GM21619 (cell line): ENCODE data around the gene SPTBN4.
"Not testable (repeated sequence)": the region's sequence is repeated elsewhere in the genome, so short reads cannot be mapped to it uniquely, and the experiment has no call there.

Experiments used
- ATAC-seq: cut with Tn5 transposase; IDR thresholded peaks from one replicate; pipeline ENCODE4 v1.9.1; 2021; ENCODE audit not compliant: unreplicated experiment

The SPTBN4 gene

DNA sequence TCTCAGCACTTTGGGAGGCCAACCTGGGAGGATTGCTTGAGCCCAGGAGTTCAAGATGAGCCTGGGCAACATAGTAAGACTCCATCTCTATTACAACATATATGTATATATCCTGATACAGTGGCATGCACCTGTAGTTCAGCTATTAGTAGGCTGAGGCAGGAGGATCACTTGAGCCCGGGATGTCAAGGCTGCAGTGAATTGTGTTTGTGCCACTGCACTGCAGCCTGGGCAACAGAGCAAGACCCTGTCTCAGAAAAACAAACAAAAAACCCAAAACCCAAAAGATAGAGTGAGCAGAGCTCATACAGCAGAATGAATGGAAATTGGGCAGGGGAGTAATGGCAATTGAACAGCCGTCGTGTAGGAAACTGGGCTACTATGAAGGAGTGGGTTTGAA, 92.6 kb downstream of the SPTBN4 start:
- no peak for ATAC-seq

GRCh38 chr19:40560092-40560507, 93.3 kb downstream of the SPTBN4 start:
- no peak for ATAC-seq

GRCh38 chr19:40561947-40562346, 95.1 kb downstream of the SPTBN4 start:
- ATAC-seq: no peak

- not testable (repeated sequence) for ATAC-seq
Measured at GRCh38 chr19:40564535-40564934, 97.7 kb downstream of the SPTBN4 start.

DNA sequence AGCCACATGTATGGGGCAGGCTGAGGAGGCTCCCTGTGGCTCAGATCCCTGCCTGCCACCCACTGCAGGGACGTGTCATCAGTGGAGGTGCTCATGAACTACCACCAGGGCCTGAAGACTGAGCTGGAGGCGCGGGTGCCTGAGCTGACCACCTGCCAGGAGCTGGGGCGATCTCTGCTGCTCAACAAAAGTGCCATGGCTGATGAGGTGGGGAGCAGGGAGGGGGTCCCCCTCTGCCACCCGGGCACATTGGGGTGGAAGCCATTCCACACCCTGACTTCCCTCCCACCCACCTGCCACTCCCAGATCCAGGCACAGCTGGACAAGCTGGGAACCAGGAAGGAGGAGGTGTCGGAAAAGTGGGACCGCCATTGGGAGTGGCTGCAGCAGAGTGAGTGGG, 98.6 kb downstream of the SPTBN4 start:
- no peak for ATAC-seq

DNA sequence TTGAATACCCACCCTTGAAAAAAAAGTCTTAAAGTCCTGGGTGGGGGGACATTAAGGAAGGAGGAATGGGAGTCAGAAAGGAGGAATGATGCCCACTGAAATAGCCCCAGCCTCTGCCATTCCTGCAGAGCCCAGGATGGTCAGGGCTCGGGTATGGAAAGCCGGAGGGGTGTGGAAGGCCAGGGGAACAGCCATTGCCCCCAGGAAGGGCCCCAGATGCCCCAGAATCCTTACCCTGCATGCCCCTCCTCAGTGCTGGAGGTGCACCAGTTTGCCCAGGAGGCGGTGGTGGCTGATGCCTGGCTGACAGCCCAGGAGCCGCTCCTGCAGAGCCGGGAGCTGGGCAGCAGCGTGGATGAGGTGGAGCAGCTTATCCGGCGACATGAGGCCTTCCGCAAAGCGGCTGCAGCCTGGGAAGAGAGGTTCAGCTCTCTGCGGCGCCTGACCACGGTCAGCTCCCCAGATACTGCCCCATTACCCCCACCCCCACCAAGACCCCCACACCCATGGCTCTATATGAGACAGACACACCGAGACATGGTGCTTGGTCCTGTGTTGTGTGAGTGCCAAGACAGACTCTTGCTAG, 99.2 kb downstream of the SPTBN4 start:
- ATAC-seq: no peak

DNA sequence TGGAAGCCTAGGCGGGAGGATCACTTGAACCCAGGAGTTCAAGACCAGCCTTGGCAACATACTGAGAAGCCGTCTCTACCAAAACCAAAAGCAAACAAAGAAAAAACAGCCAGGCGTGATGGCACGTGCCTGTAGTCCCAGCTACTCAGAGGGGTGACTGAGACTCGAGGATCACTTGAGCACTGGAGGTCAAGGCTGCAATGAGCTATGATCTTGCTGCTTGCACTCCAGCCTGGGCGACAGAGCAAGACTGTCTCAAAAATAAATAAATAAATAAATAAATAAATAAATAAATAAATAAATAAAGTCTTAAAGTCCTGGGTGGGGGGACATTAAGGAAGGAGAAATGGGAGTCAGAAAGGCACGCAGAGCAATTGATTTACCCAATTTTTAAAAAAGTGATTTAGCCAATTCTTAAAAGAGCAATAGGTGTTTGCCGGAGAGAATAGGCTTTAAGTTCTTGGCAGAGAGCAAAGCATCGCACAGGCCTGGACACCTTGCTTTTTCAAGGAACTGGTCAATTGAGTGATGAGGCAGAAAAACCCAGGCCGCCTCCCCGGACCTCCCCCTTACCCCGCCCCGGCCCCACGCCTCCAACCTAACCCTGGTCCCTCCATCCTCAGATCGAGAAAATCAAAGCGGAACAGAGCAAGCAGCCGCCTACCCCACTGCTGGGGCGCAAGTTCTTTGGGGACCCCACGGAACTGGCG, 100.4 kb downstream of the SPTBN4 start:
- no peak for ATAC-seq

- no peak for ATAC-seq
Measured at GRCh38 chr19:40567750-40568494, 101.1 kb downstream of the SPTBN4 start.

GRCh38 chr19:40570313-40571004, 103.7 kb downstream of the SPTBN4 start:
- peak; percentile 77 for ATAC-seq

DNA sequence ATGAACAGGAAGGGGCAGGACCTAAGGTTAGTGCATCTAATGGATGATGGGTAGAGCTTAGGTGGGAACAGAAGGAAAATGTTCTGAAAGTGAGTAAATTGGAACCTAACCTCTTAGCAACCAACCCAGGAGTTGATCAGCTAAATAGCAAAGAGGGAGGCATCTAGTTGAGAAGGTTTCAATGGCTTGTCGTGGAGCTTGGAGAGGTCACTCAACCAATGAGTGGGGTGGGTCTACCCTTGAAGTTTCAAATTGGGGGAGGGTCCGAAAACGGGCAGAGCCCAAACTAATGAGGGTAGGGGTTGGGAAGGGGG, 104.2 kb downstream of the SPTBN4 start:
- no peak for ATAC-seq

DNA sequence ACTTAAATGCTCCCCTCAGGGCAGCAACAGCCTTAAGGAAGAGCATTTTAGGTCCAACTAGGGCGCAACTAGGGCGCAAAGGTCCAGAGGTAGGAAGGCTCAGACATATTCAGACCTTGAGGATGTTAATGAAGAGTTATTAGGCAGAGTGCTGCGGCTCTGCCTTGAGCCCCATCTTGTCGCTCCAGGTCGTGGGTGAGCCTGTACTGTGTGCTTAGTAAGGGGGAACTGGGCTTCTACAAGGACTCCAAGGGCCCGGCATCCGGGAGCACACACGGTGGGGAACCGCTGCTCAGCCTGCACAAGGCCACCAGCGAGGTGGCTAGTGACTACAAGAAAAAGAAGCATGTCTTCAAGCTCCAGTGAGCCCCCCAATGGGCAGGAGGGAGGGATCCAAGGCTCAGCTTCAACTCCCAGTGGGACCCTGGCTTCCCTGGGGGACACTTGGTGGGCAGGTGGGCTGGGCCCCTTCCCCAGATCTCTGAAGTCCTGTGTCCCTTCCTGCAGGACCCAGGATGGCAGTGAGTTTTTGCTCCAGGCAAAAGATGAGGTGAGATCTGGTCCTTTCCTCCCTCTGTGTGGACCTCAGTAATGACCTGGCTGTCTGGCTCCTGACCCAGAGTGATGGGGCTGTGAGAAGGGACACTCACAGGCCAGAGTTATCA, 105.2 kb downstream of the SPTBN4 start:
- no peak for ATAC-seq

- ATAC-seq: no peak
Measured at GRCh38 chr19:40575326-40575725, 108.5 kb downstream of the SPTBN4 start.

DNA sequence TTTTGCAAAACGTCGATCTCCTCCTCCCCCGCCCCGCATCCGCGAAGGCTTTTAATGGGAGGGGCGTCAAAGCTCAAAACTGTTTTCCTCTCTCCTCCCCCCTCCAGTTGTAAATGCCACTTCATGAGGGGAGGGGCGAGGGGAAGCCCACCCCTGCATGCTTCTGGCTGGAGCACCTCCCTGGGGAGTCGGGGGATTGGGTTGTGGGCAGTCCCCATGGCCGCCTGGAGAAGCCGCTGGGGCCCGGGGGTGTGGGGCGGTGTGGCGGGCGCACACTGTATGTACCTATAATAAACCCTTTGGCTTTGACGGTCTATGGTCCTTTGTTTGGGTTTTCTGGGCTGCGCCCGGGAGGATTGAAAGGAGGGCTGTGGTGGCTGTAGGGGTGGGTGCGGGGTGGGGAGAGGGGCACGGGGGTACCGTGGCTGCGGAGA, 109.4 kb downstream of the SPTBN4 start:
- ATAC-seq: peak; percentile 5

DNA sequence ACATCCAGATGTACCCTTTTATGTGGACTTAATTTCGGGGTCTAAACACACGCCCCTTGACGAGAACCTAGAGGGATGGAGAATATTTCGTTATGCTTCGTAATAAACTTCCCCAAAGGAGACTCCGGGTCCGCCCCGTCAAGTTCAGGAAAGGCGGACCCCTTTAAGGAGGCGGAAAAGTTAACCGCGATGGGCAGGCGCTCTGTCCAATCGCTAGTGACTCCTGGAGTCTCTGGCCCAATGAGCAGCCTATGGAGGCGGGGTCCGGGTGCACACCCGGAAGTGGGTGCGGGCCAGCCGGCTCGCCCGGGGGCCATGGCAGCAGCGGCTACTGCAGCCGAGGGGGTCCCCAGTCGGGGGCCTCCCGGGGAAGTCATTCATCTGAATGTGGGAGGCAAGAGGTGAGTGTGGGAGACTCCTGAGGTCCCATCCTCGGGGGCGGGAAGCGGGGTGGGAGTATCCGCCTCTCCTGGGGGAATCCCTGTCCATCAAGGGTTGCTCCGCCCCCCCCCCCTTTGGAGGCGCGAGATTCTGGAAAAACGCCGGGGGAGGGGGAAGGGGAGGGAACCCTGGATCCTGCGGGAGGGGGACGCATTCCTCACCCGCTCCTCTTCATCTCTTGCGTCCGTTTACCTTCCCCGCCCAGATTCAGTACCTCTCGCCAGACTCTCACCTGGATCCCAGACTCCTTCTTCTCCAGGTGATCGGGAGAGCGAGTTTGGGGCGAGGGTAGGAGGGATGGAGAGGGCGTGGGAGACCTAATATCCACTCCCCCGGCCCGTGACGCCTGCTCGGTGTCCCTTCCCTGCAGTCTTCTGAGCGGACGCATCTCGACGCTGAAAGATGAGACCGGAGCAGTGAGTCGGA, 110.0 kb downstream of the SPTBN4 start, which contains the start of gene SHKBP1:
Gene SHKBP1, plus strand, starts transcription at position 289 of the 867 bp plus-strand sequence. Its CDS starts 27 bp downstream, at position 316.
- ATAC-seq: peak; percentile 94

DNA sequence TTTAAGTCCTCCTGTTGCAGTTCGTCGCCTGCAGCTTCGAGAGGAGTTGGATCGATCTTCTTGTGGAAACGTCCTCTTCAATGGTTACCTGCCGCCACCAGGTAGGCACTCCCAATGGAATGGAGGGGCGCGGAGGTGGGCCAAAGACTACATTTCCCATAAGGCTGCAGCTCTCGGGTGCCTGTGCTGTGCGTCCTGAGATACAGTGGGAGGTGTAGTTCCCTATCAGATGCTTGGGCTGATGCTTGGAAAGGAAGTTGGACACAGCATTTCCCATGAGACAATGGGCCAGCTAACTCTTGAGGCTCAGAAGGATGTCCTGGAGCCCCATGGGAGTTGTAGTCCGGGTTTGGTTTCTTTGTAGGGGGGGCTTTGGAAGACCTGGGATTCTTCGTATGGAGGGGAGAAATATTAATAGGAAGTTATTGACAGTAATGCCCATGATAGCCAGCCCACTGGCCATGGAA, 111.7 kb downstream of the SPTBN4 start:
- ATAC-seq: no peak

- no peak for ATAC-seq
Measured at GRCh38 chr19:40580619-40581018, 113.8 kb downstream of the SPTBN4 start.

GRCh38 chr19:40581531-40581930, 114.7 kb downstream of the SPTBN4 start:
- ATAC-seq: no peak

- no peak for ATAC-seq
Measured at GRCh38 chr19:40582467-40582866, 115.7 kb downstream of the SPTBN4 start.

DNA sequence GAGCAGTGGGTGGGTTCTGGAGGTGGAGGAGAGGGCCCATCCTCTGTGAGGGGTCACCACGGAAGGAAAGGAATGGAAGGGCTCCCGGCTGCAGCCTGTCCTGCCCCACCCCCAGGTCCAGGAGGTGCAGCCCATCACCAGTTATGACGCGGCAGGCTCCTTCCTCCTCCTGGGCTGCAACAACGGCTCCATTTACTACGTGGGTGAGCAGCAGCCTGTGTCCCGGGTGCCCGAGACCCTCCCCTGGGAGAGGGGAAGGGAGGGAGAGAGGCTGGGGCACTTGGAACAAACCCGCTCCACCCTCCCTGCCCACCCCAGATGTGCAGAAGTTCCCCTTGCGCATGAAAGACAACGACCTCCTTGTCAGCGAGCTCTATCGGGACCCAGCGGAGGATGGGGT, 116.5 kb downstream of the SPTBN4 start:
- no peak for ATAC-seq

GRCh38 chr19:40584007-40584406, 117.2 kb downstream of the SPTBN4 start:
- ATAC-seq: no peak
